ENCODE measurements around the gene PRODH.

The PRODH gene

DNA sequence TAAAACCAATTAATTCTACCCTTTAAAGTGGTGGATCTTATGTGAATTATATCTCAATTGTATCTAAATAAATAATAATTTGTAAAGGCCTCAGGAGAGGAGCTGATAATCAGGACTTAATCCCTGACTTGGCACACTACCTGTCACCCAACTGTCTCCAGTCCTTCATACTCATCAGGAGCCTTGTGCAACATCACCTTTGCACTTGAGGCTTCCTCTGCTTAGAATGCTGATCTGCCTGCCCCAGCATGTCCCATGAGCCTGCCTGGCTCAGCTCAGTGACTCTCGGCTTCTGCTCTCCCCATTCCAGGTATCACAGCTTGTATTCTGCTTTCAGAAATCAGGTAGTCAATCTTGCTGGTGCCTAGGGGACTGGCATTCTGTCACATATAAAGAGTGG, 43.9 kb upstream of the PRODH start:
- Histone ChIP-seq H3K36me3 (ENCODE audit: control insufficient read depth, insufficient read depth, low read length) (no peaks in the 10 kb centered on the region), H3K27me3 (replicated peaks; ENCODE audit: control insufficient read depth, insufficient read depth, low read length) (no peaks in the 10 kb centered on the region; the same call in 1 of the 2 replicates), H3K4me3 (replicated peaks; ENCODE audit: low read depth, low read length) (no peak overlapping the region)
- DNase-seq (ENCODE audit: extremely low read depth, insufficient read length), result no peak
- TF ChIP-seq, protein P1, sequence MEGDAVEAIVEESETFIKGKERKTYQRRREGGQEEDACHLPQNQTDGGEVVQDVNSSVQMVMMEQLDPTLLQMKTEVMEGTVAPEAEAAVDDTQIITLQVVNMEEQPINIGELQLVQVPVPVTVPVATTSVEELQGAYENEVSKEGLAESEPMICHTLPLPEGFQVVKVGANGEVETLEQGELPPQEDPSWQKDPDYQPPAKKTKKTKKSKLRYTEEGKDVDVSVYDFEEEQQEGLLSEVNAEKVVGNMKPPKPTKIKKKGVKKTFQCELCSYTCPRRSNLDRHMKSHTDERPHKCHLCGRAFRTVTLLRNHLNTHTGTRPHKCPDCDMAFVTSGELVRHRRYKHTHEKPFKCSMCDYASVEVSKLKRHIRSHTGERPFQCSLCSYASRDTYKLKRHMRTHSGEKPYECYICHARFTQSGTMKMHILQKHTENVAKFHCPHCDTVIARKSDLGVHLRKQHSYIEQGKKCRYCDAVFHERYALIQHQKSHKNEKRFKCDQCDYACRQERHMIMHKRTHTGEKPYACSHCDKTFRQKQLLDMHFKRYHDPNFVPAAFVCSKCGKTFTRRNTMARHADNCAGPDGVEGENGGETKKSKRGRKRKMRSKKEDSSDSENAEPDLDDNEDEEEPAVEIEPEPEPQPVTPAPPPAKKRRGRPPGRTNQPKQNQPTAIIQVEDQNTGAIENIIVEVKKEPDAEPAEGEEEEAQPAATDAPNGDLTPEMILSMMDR (IDR thresholded peaks at IDR 0.05; ENCODE audit: insufficient read depth, low read length, poor library complexity, severe bottlenecking), result no peak

DNA sequence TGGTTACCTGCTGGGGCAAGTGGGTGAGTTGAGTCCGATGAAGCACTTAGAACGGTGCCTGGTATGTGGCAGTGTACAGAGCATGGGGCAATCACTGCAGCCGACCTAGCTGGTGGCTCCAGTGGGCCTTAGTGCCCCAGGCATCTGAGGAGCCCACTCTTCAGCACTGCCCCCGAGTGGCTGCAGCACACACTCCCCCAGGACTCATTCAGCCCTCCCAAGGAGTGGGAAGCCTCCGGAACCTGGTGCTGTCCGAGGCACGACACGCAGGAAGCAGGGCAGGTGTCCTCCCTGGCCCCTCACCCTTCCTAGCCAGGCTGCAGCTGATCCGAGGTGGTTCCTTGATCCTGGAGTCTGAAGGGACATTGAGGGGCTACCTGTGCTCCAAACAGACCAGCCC, 42.4 kb upstream of the PRODH start:
- TF ChIP-seq, protein P1 (IDR thresholded peaks at IDR 0.05; ENCODE audit: insufficient read depth, low read length, poor library complexity, severe bottlenecking), result no peak
- no peaks in the 10 kb centered on the region for H3K36me3 ChIP-seq (ENCODE audit: control insufficient read depth, insufficient read depth, low read length)
- peaks cover 2% of the 10 kb centered on the region; the same call in 1 of the 2 replicates for H3K27me3 ChIP-seq (replicated peaks; ENCODE audit: control insufficient read depth, insufficient read depth, low read length)
- DNase-seq (ENCODE audit: extremely low read depth, insufficient read length), result no peak
- no peak overlapping the region for H3K4me3 ChIP-seq (replicated peaks; ENCODE audit: low read depth, low read length)

DNA sequence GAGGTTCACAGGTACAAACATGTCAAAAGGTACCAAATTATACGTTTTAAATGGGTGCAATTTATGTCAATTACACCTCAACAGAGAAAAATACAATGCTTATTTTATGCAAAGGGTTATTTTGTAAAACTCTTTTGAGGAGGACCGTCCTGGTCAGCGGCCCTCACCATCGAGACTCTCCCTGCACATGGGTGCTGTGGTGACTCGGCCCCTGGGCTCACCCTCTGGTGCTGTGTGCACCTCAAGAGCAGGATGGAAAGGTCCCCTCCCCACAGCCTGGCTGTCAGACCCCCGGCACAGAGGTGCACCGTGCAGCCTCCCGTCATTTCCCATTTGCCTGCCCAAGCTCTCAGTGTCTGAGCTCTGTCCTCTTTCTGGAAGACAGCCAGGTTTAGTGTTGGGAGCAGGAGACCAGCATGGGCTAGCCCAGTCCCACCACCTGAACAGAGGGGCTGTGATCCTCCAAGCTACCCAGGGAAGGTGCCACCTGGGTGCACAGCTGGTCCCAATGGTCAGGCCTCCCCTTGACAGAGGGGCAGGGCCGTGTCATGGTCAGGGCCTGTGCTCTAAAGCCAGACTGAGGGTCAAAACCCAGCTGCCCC, 41.8 kb upstream of the PRODH start:
- Histone ChIP-seq H3K4me3 (replicated peaks; ENCODE audit: low read depth, low read length) (no peak overlapping the region), H3K27me3 (replicated peaks; ENCODE audit: control insufficient read depth, insufficient read depth, low read length) (peaks cover 2% of the 10 kb centered on the region; the same call in 1 of the 2 replicates), H3K36me3 (ENCODE audit: control insufficient read depth, insufficient read depth, low read length) (no peaks in the 10 kb centered on the region)
- DNase-seq (ENCODE audit: extremely low read depth, insufficient read length), result no peak
- TF ChIP-seq, protein P1 (IDR thresholded peaks at IDR 0.05; ENCODE audit: insufficient read depth, low read length, poor library complexity, severe bottlenecking), result no peak

DNA sequence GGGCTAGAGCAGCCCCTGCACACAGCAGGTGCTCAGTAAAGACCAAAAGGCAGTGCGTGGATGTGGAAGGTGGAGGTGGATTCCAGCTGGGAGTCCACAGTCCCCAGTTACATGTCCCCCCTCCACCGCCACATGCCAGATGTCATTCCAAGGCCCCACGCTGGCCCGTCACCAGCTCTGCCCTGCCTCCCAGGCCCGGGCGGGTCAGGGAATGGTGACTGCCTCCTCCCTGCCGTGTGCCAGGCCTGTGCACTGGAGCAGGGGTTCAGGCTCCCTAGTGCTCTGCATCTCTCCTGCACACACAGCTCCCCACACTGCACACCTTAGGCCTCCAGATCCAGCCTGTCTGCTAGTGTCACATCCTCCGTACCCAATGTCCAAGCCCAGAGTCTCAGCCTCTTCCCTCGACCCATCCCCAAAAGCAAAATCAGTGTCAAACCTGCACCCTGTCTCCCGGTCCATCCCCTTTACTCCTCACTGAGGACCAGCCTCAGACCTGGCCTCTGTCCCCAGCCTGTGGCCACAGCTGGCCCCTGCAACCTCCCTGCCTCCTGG, 40.2 kb upstream of the PRODH start:
- TF ChIP-seq, protein P1 (IDR thresholded peaks at IDR 0.05; ENCODE audit: insufficient read depth, low read length, poor library complexity, severe bottlenecking), result no peak
- Histone ChIP-seq H3K36me3 (ENCODE audit: control insufficient read depth, insufficient read depth, low read length) (no peaks in the 10 kb centered on the region), H3K27me3 (replicated peaks; ENCODE audit: control insufficient read depth, insufficient read depth, low read length) (peaks cover 2% of the 10 kb centered on the region; the same call in 1 of the 2 replicates), H3K4me3 (replicated peaks; ENCODE audit: low read depth, low read length) (no peak overlapping the region)
- no peak for DNase-seq (ENCODE audit: extremely low read depth, insufficient read length)

DNA sequence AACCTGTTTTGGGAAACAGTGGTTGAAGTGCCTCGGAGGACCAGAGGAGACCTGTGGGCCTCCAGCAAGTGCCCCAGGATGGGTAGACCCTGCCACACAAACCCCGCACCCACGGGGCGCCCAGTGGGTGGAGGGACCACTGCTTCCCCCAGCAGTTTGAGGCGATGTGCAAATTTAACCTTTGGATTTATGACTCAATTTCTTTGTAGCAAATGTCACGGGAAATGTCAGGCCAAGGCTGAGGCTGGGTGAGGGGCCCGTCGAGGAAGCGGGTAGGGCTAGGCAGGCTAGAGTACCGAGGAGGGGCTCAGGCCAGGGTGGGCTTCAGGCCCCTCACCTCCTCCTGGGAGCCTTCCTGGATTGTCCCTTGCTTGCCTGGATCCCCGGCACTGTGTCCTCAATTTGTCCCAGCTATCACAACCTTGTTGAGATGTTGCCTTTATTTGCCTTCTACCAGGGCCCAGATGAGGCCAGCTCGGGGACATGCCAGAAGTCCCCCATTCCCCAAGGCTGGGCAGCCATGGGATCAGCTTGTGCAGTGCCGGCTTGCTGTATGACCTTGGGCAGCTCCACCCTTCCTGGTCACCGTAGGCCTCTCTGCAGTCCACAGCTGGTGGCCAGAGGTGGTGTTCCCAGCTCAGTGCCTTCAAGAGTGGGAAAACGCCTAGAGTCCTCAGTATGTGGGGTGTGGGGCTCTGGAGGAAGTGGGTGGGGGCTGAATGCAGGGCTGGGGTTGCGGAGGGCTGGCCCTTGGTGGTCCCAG, 39.5 kb upstream of the PRODH start:
- no peaks in the 10 kb centered on the region for H3K36me3 ChIP-seq (ENCODE audit: control insufficient read depth, insufficient read depth, low read length)
- H3K4me3 ChIP-seq (replicated peaks; ENCODE audit: low read depth, low read length), result no peak overlapping the region
- peaks cover 2% of the 10 kb centered on the region; the same call in 1 of the 2 replicates for H3K27me3 ChIP-seq (replicated peaks; ENCODE audit: control insufficient read depth, insufficient read depth, low read length)
- TF ChIP-seq, protein P1 (IDR thresholded peaks at IDR 0.05; ENCODE audit: insufficient read depth, low read length, poor library complexity, severe bottlenecking), result no peak
- DNase-seq (ENCODE audit: extremely low read depth, insufficient read length), result no peak

All from GM06990 (cell line).